Measurements from ENCODE around the gene G3BP2.

The G3BP2 gene

DNA sequence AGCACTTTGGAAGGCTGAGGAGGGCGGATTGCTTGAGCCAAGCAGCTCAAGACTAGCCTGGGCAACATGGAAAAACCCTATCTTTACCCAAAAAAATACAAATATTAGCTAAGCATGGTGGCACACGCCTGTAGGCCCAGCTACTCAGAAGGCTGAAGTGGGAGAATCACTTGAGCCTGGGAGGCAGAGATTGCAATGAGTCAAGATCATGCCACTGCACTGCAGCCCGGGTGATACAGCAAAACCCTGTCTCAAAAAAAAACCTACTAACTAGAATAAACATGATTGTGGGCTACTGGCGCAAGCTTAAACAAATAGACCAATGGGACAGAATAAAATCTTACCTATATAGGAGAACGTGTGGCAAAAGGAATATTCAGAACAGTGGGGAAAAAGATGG is 50.2 kb downstream of the G3BP2 start:
- TF ChIP-seq, protein P1, sequence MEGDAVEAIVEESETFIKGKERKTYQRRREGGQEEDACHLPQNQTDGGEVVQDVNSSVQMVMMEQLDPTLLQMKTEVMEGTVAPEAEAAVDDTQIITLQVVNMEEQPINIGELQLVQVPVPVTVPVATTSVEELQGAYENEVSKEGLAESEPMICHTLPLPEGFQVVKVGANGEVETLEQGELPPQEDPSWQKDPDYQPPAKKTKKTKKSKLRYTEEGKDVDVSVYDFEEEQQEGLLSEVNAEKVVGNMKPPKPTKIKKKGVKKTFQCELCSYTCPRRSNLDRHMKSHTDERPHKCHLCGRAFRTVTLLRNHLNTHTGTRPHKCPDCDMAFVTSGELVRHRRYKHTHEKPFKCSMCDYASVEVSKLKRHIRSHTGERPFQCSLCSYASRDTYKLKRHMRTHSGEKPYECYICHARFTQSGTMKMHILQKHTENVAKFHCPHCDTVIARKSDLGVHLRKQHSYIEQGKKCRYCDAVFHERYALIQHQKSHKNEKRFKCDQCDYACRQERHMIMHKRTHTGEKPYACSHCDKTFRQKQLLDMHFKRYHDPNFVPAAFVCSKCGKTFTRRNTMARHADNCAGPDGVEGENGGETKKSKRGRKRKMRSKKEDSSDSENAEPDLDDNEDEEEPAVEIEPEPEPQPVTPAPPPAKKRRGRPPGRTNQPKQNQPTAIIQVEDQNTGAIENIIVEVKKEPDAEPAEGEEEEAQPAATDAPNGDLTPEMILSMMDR (IDR thresholded peaks at IDR 0.05; ENCODE audit: extremely low read depth, missing control alignments), result no peak
- DNase-seq (ENCODE audit: low spot score), result no peak

- TF ChIP-seq, protein P1 (IDR thresholded peaks at IDR 0.05; ENCODE audit: extremely low read depth, missing control alignments), result no peak
- DNase-seq (ENCODE audit: low spot score), result no peak
These were observed 51.5 kb downstream of the G3BP2 start for GRCh38 chr4:75621715-75622114.

GRCh38 chr4:75612306-75612705 is 60.9 kb downstream of the G3BP2 start:
- no peak for DNase-seq (ENCODE audit: low spot score)
- TF ChIP-seq, protein P1 (IDR thresholded peaks at IDR 0.05; ENCODE audit: extremely low read depth, missing control alignments), result no peak

GRCh38 chr4:75605928-75606327 is 67.3 kb downstream of the G3BP2 start:
- no peak for DNase-seq (ENCODE audit: low spot score)
- TF ChIP-seq, protein P1 (IDR thresholded peaks at IDR 0.05; ENCODE audit: extremely low read depth, missing control alignments), result no peak

- no peak for DNase-seq (ENCODE audit: low spot score)
These were observed 73.6 kb downstream of the G3BP2 start for GRCh38 chr4:75599647-75600046.

GRCh38 chr4:75598390-75598789 is 74.8 kb downstream of the G3BP2 start:
- DNase-seq (ENCODE audit: low spot score), result peak; percentile 15
- TF ChIP-seq, protein P1 (IDR thresholded peaks at IDR 0.05; ENCODE audit: extremely low read depth, missing control alignments), result no peak

More at GRCh38 chr4:75599647-75600046, 73.6 kb downstream of the G3BP2 start:
- TF ChIP-seq, protein P1 (IDR thresholded peaks at IDR 0.05; ENCODE audit: extremely low read depth, missing control alignments), result no peak

- DNase-seq (ENCODE audit: low spot score), result no peak
- TF ChIP-seq, protein P1 (IDR thresholded peaks at IDR 0.05; ENCODE audit: extremely low read depth, missing control alignments), result no peak
These were observed 77.2 kb downstream of the G3BP2 start for GRCh38 chr4:75596061-75596460.
